ENCODE results near the gene PRPF6. TPM values are rescaled to one million over a fixed set of nuclear protein-coding genes. Genes with fewer than 3 reads are reported as not detected.

Gene PRPF6
- total and polyA plus RNA-seq, 2 donors (not counting 1 experiment from before 2014, with no cell fraction given): 31.7 to 82.9 TPM

DNA sequence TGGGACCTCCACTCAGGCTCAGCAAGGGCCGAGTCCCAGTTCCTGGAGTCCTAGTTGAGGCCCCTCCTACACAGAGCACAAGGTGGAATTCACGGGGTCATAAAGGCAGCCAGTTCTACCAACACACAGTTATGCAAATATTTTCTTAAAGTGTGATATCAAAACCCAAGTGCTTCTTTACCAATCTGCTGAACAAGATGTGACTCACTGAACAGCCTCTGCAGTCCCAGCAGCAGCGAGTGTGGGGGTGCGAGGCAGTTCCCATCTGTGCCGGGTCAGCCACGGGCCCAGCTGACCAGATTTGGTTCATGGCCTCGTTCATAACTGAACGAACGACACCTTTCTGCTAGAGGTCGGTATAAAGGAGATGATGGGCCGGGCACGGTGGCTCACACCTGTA is 77.6 kb downstream of the PRPF6 start:
- peak overlapping the region; percentile 36 for H3K4me2 ChIP-seq (replicated peaks; ENCODE audit: low read depth, low read length, poor library complexity, severe bottlenecking)
- ChIA-PET CTCF (interaction anchor here (0.5 to 3.2 kb wide), 8 partner anchors 11 to 192 kb away, joined by 3 to 22 read pairs (median 6); partner anchors contain the start of genes LKAAEAR1, PRPF6 and SAMD10), POLR2A (interaction anchor here (0.7 kb wide), 1 partner anchor 19 kb away, joined by 11 read pairs; no protein-coding TSS in a partner anchor)
- Mint-ChIP-seq H3K9me3 (ENCODE audit: insufficient read depth) (no peaks in the 10 kb centered on the region), H3K4me1 (peaks cover 18% of the 10 kb centered on the region), H3K27ac (peak overlapping the region; percentile 56), H3K27me3 (peaks cover 15% of the 10 kb centered on the region), H3K4me3 (peak overlapping the region; percentile 39)
- no peaks in the 10 kb centered on the region for H4K20me1 ChIP-seq (ENCODE audit: control insufficient read depth, insufficient read depth, low read length, poor library complexity, severe bottlenecking)
- peaks cover 0 to 8% (median 0%) of the 10 kb centered on the region in 3 donors for H3K9me3 ChIP-seq (ENCODE audit: control extremely low read depth in 1 of 3, control insufficient read depth in 2 of 3, insufficient read depth in 1 of 3, low read length in 2 of 3)
- H2AFZ ChIP-seq (ENCODE audit: insufficient read depth, low read depth, low read length, poor library complexity, severe bottlenecking): no peak overlapping the region
- ATAC-seq (ENCODE audit: low read depth): no peak
- H3K4me3 ChIP-seq (ENCODE audit: control extremely low read depth in 1 of 5, extremely low read depth in 1 of 5, insufficient read depth in 1 of 5, low read depth in 2 of 5, low read length in 4 of 5): no peak overlapping the region
- DNase-seq: no peak
- no peaks in the 10 kb centered on the region for H3K36me3 ChIP-seq (replicated peaks in 1 of 2; ENCODE audit: control extremely low read depth in 1 of 2, control insufficient read depth in 1 of 2, extremely low read depth in 1 of 2, insufficient read depth in 2 of 2, low read length in 1 of 2)
- peaks cover 17 to 31% of the 10 kb centered on the region in 2 donors for H3K4me1 ChIP-seq (ENCODE audit: control insufficient read depth in 2 of 2, insufficient read depth in 2 of 2, low read length in 2 of 2)
- no peak overlapping the region for H3K27ac ChIP-seq (ENCODE audit: low read length in 2 of 2)
- H3K27me3 ChIP-seq (replicated peaks in 1 of 4; ENCODE audit: control extremely low read depth in 1 of 4, control insufficient read depth in 3 of 4, insufficient read depth in 4 of 4, low read length in 3 of 4): peaks cover 0 to 29% (median 9%) of the 10 kb centered on the region in 4 experiments
- peaks cover 4% of the 10 kb centered on the region for H3K79me2 ChIP-seq (ENCODE audit: control insufficient read depth, insufficient read depth, low read length)
- H3K9ac ChIP-seq (ENCODE audit: low read length): no peak overlapping the region
- 75% methylated on average over 12 of the region's 12 CpGs for WGBS (ENCODE audit: insufficient coverage)
- TF ChIP-seq EZH2 (IDR thresholded peaks at IDR 0.05; ENCODE audit: borderline replicate concordance, insufficient read depth, low read depth, low read length, poor library complexity, severe bottlenecking): no peak
- intact Hi-C loops (cut with micrococcal nuclease): no loop called here

DNA sequence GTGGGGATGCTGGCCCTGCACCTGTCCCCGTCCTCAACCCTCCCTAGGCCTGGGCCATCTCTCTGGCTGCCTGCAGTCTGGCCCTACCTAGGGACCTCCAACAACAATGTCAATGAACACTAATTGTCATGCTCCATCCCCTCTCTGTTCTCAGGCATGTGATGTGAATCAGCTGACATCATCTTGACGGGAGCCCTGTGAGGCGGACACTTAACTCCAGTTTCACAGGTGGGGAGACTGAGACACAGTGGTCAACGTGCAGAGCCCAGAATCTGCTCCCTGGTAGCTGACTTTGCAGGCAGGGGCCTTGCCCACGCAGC is 81.3 kb downstream of the PRPF6 start:
- ATAC-seq (ENCODE audit: low read depth) (no peak), DNase-seq (no peak)
- Mint-ChIP-seq H3K4me1 (peaks cover 53% of the 10 kb centered on the region), H3K9me3 (ENCODE audit: insufficient read depth) (no peaks in the 10 kb centered on the region), H3K27ac (no peak overlapping the region), H3K27me3 (no peaks in the 10 kb centered on the region), H3K4me3 (peak overlapping the region; percentile 88)
- 75% methylated on average over 4 of the region's 5 CpGs for WGBS (ENCODE audit: insufficient coverage)
- peak overlapping the region in 4 of 5 experiments; percentile 49 to 79 (median 70) for H3K4me3 ChIP-seq (ENCODE audit: control extremely low read depth in 1 of 5, extremely low read depth in 1 of 5, insufficient read depth in 1 of 5, low read depth in 2 of 5, low read length in 4 of 5)
- intact Hi-C loops (cut with micrococcal nuclease): loop anchor here (5.0 kb wide), 2 partner anchors 355 to 405 kb away; partner anchors contain the start of genes ARFRP1, RTEL1 and ZGPAT
- no peaks in the 10 kb centered on the region for H3K36me3 ChIP-seq (replicated peaks in 1 of 2; ENCODE audit: control extremely low read depth in 1 of 2, control insufficient read depth in 1 of 2, extremely low read depth in 1 of 2, insufficient read depth in 2 of 2, low read length in 1 of 2)
- peak overlapping the region; percentile 83 for H3K9ac ChIP-seq (ENCODE audit: low read length)
- POLR2A ChIA-PET: interaction anchor here (0.6 to 1.6 kb wide), 6 partner anchors 12 to 541 kb away, joined by 3 to 15 read pairs (median 3); partner anchors contain the start of genes OPRL1, PPDPF, RGS19 and UCKL1
- no peaks in the 10 kb centered on the region for H3K27me3 ChIP-seq (replicated peaks in 1 of 4; ENCODE audit: control extremely low read depth in 1 of 4, control insufficient read depth in 3 of 4, insufficient read depth in 4 of 4, low read length in 3 of 4)
- H2AFZ ChIP-seq (ENCODE audit: insufficient read depth, low read depth, low read length, poor library complexity, severe bottlenecking): peak overlapping the region; percentile 90
- no peaks in the 10 kb centered on the region for H3K9me3 ChIP-seq (ENCODE audit: control extremely low read depth in 1 of 3, control insufficient read depth in 2 of 3, insufficient read depth in 1 of 3, low read length in 2 of 3)
- H3K4me1 ChIP-seq (ENCODE audit: control insufficient read depth in 2 of 2, insufficient read depth in 2 of 2, low read length in 2 of 2): peaks cover 54 to 63% of the 10 kb centered on the region in 2 donors
- H4K20me1 ChIP-seq (ENCODE audit: control insufficient read depth, insufficient read depth, low read length, poor library complexity, severe bottlenecking): peaks cover 6% of the 10 kb centered on the region
- CTCF ChIA-PET: interaction anchor here (1.0 to 1.9 kb wide), 9 partner anchors 11 to 154 kb away, joined by 3 to 16 read pairs (median 4); partner anchors contain the start of genes LKAAEAR1, OPRL1, PRPF6 and RGS19
- H3K79me2 ChIP-seq (ENCODE audit: control insufficient read depth, insufficient read depth, low read length): peaks cover 7% of the 10 kb centered on the region
- H3K4me2 ChIP-seq (replicated peaks; ENCODE audit: low read depth, low read length, poor library complexity, severe bottlenecking): peak overlapping the region; percentile 98
- TF ChIP-seq EZH2 (IDR thresholded peaks at IDR 0.05; ENCODE audit: borderline replicate concordance, insufficient read depth, low read depth, low read length, poor library complexity, severe bottlenecking): no peak
- TF ChIP-seq, protein P1, sequence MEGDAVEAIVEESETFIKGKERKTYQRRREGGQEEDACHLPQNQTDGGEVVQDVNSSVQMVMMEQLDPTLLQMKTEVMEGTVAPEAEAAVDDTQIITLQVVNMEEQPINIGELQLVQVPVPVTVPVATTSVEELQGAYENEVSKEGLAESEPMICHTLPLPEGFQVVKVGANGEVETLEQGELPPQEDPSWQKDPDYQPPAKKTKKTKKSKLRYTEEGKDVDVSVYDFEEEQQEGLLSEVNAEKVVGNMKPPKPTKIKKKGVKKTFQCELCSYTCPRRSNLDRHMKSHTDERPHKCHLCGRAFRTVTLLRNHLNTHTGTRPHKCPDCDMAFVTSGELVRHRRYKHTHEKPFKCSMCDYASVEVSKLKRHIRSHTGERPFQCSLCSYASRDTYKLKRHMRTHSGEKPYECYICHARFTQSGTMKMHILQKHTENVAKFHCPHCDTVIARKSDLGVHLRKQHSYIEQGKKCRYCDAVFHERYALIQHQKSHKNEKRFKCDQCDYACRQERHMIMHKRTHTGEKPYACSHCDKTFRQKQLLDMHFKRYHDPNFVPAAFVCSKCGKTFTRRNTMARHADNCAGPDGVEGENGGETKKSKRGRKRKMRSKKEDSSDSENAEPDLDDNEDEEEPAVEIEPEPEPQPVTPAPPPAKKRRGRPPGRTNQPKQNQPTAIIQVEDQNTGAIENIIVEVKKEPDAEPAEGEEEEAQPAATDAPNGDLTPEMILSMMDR (IDR thresholded peaks at IDR 0.05): no peak
- peak overlapping the region; percentile 34 to 69 for H3K27ac ChIP-seq (ENCODE audit: low read length in 2 of 2)
